ENCODE results near the gene PRPH2.

Gene PRPH2, protein sequence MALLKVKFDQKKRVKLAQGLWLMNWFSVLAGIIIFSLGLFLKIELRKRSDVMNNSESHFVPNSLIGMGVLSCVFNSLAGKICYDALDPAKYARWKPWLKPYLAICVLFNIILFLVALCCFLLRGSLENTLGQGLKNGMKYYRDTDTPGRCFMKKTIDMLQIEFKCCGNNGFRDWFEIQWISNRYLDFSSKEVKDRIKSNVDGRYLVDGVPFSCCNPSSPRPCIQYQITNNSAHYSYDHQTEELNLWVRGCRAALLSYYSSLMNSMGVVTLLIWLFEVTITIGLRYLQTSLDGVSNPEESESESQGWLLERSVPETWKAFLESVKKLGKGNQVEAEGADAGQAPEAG

DNA sequence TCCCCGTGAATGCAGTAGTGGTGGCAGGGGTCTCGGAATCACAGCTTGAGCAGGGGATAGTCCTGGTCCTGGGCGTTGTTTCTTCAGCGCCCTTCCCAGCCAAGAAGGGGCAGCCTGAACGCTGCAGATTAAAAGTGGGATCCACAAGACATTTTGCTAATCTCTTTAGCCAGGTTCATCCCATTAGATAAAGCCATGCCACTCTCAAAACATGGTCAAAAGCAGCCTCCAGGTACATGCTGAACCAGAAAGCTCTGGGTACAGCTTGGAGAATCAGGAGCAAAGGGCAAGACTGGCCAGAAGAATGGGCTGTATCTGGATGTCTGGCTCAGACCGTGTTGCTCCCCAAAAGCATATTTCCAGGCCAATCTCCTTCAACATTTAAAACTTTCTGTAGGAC is at the start of gene PRPH2:
Gene PRPH2, minus strand, starts transcription at position 101 of the 400 bp plus-strand sequence. CDS start 263 bp downstream, outside the sequence.
- no peak for DNase-seq

DNA sequence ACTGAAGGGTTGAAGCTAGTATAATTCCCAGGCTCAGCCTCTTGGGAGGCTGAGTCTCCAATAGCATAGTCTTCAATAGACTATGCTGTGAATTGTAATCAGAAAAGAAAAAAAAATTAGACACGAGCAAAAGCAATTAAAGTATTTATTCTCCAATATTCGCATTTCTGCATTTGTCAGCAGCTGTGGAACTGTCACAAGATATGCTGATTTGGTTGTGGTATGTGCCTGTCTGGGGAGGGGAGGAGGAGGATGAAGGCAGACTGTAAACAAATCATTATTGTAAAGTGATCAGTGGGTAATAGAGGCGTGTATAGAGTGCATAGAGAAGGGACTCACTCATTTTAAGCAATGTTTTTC is 49.3 kb upstream of the PRPH2 start:
- DNase-seq = no peak

DNA sequence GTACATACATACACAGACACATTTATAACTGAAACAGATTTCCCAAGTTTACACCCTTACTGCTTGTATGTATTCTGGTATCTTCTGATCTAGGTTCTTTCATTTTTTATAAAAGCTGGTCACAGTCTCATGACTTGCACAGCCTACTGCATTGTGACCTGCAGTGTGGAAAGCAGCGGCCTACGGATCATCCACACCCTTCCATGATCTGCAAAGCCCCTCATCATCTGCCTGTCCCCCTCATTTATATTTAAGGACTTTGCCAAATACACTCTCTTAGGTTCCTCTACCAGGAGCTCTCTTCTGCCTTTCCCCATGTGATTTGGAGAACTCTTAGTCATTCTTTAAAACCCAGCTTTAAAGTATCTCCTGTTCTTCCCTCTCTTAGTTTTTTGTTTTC is 47.4 kb upstream of the PRPH2 start:
- DNase-seq = no peak

DNA sequence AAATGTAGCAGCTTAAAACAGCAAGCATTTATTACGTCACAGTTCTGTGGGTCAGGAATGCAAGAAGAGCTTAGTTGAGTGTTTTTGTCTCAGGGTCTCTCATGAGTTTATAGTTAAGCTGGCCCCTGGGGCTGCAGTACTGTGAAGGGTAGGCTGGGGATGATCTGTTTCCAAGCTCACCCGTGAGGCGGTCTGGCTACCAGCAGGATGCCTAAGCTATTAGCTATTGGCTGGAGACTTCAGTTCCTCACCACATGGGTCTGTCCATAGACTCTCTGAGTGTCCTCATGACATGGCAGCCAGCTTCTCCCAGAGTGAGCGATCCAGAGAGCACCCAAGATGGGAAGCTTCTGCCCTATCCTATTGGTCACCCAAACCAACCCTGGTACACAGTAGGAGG is 46.7 kb upstream of the PRPH2 start:
- no peak for DNase-seq

DNA sequence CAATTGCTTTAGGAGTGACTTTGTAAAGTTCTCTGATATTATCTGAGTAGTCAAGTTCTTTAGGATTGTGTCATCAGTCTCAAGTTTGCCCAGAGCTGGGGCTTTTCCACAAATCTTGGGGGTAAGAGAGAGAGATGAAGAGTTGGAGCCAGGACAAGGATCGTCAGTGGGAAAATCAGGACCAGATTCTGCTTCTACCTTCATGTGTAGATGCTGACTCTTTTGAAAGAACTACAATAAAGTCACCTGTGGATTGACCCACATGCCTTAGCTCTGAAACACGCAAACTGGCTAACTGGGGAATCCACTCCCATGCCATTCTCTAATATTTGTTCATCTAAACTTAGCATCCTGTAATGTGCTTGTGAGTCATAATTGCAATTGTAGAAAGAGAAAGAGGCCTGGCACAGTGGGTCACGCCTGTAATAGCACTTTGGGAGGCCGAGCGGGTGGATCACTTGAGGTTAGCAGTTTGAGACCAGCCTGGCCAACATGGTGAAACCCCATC is 43.8 kb upstream of the PRPH2 start:
- DNase-seq = no peak

DNA sequence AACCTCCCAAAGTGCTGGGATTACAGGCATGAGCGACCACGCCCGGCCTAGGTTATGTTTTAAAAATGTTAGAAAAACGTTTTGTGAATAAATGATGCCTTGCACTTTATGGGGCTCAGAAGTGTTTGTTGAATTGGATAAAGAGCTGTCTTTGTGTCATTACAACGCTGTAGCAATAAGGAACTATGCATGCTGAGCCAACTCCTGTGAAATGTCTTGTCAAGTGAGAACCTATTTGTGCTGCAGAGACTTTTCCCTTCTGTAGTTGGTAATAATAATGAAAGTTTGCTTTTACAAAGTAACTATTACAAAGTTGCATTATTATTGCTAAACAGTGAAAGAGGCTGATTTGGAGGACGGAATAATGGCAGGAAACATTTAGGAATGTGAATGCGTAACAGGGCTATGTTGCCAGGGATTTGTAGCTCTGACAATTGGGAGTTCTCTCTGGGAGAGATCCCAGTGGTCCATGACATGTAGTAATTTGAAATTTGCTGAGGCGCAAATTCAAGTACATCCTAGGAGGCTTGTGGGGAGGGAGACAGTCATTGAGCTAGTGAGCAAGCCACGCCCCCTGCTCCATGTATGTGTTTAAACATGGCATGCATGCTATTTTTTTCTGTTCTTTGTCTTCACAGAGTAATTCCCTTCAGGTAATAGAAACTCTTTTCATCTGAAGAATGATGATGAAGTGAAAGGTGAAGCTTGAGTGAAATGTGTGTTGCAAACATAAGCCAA is 42.7 kb upstream of the PRPH2 start:
- DNase-seq = no peak

DNA sequence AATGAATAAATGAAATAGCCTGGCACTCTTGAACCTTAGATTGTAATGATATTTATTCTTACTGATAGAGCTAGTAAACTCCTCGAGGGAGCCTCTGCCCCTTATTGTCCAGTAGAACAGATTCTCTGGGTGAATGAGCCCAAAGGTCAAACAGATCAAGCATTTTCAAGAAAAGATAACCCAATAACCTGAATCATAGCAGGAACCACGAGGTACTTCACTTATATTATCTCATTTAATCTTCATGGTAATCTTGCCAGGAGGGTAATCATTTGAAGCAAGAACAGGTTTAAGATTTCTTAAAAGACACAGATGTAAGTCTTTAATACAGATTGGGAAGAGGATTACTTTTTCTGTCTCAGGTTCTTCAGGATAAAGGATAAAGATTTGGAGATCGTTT is 40.6 kb upstream of the PRPH2 start:
- no peak for DNase-seq

DNA sequence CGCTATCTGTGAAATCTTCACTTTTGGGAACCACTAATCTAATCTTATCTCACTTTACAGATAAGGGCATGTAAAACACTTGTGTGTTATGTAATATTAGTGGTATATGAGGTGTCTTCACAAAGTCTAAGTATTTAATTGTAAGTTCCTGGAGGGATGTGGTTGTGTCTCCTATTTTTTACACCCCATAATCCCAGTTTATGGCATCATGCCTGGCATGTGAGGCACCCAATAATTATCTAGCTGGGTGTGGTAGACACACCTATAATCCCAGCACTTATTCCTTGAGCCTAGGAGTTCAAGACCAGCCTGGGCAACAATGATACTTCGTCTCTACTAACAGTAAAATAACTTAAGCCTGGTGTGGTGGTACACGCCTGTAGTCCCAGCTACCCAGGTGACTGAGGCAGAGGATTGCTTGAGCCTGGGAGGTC is 40.0 kb upstream of the PRPH2 start:
- no peak for DNase-seq

DNA sequence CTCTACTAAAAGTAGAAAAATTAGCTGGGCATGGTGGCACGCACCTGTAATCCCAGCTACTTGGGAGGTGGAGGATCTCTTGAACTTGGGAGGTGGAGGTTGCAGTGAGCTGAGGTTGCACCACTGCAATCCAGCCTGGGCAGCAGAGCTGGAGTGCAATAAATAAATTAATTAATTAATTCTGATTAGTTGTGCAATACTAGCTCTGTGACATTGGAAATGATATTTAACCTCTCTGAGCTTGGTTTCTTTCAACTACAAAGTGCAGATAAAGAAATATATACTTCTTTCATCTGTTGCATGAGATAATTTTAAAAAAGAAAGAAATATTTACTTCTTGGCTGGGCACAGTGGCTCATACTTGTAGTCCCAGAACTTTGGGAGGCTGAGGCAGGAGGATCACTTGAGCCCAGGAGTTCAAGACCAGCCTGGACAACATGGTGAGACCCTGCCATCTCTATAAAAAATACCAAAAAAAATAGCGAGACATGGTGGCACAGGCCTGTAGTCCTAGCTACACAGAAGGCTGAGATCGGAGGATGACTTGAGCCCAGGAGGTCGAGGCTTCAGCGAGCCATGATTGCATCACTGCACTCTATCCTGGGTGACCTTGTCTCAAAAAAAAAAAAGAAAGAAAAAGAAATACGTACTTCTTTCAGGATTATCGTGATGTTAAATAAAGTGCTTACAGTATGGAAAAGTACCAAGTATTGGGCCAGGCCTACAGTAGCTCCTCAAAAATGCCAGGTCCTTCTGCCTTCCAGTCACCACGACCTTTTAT is 39.1 kb upstream of the PRPH2 start:
- no peak for DNase-seq

DNA sequence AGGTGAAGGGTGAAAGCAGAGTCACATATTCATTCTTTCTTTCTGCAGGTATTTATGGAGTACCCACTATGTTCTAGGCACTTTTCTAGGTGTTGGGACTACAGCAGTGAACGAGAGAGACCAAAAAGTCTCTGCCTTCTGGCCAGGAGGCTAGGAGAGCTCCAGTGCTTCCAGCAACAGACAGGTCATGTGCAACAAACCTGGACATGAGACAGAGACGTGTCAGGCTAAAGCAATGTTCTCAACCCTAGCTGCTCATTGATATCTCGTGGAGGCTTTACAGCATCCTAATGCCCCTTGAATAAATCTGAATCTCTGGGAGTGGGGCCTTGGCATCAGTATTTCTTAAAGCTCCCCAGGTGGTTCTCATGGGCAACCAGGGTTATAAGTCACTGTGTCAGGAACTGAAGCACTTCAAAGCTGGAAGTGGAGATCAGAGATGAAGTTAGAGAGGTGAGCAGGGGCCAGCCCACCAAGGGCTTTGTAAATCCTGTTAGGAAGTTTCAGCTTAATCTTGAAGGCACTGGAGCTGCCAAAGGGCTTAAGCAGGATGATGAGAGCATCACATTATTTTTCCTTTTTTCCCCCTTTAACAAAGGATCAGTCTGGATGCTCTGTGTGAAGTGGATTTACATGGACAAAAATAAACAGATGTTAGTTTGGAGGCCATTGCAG is 36.5 kb upstream of the PRPH2 start:
- DNase-seq = no peak

DNA sequence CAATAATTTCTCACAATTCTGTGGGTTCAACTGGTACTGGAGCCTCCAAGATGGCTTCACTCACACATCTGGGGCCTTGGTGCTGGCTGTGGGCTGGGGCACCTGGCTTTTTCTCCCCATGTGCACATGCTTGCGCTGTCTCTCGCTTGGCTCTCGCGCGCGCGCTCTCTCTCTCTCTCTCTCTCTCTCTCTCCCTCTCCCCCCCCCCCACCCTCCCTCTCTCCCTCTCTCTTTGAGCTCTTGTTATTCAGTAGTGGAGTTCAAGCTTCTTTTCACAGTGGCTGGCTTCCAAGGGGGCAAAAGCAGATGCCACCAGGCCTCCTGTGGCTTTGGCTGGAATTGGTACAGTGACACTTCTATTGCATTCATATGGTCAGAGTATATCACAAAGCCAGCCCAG is 34.3 kb upstream of the PRPH2 start:
- DNase-seq = peak in 4 of 14 donors; percentile 7 to 26 (median 20)

DNA sequence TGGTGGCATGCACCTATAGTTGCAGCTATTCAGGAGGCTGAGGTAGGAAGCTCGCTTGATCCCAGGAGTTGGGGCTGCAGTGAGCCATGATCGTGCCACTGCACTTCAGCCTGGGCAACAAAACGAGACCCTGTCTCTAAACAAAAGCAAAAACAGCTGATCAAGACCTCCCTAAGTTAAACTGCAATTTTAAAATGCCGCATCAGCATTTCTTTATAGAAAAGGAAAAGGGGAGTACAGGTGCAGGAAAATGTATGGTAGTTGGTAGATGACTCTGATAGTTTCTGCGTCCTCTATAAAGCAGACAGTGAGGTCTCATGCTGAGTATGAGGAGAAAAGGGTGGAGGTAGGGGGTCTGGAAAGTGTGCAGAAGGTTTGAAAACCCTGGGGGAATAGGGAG is 32.4 kb upstream of the PRPH2 start:
- no peak for DNase-seq

DNA sequence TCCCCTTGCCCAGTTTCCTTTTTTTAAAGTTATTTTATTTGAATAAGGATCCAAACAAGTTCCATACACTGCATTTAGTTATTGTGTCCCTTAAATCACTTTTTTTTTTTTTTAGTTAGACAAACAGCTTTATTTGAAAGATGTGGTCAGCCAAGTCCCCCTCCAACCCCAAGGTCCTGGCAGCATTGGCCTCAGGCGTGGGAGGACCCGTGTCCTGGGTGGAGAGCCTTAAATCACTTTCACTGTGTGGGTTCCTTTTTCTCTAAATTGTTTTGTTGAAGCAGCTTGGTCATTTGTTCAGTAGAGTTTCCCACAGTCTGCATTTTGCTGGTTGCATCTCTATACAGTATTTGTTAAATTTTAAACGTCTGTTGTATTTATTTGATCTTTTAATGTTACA is 28.7 kb upstream of the PRPH2 start:
- DNase-seq = no peak

DNA sequence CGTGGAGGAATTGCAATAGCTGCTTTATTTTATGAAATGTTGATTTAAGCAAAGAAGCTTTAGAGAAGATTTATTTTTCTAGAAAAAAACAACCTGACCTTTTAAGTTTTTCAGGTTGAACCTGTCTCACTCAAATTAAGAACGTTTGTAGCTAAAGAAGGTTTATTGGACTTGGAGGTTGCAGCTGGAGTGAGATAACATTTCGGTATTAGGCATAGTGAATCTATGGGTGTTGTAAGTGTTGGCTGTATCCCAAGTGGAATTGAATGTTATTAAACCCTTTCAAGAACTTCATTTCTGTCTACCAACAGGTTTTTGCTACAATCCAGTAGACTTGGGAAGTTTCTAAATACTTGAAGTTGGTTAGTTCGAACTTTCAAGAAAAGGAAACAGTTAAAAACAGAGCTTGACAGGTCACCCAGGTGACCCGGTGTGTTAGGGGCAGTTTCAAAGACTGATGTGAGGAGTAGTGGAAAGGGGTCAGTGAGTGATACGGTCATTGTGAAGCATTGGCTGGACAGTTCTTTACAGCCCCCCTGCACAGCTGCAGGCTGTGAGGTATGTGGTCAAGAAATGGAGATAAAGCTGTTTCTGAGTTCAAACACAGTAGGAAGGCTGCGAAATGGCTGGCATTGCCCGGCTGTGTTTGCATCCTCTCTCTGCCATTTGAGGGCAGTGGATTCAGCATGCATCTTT is 26.0 kb upstream of the PRPH2 start:
- DNase-seq = peak in 3 of 14 donors; percentile 2 to 15 (median 6)

DNA sequence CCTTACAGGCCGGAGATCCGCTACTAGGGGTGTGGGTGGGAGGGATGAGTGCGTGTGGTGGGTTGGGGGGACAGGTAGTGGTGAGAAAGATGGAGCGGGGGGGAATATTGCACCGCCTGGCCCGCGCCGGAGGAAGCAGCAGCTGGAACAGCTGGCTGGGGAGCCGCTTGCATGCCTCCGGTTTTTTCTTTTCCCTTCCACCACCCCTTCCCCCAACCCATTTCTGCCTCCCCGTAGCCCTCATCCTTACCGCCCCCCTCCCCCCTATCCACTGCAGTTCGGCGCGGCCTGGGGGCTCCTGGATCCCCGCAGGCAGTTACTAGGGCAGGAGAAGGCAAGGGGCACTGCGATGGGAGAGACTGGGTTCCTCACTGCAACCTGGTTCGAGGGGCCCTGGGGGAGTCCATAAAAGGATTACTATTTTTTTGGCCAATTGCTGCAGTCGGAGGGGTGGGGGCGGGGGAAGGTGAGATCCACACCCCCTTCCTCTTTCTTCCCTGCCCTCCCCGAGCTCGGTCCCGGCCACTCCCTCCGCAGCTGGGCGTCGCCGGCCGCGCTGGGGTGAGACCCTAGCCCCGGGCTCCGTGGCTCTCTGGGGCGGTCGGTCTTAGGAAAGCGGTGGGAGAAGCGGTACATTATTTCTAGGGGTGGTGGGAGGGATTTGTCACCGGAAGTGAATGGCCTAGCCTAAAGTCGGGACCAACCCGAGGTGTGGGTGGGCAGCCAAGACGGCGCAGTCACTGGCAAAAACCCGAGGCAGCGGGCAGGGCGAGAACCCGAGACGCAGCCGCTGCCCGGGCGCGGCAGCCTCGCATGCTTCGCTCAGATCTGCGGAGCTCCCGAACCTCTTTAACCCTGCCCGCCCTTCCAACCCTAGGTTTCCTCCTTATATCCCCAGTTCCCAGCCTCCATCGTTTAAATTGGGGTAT is 24.3 kb upstream of the PRPH2 start:
- DNase-seq = peak; percentile 29 to 84 (median 73)

DNA sequence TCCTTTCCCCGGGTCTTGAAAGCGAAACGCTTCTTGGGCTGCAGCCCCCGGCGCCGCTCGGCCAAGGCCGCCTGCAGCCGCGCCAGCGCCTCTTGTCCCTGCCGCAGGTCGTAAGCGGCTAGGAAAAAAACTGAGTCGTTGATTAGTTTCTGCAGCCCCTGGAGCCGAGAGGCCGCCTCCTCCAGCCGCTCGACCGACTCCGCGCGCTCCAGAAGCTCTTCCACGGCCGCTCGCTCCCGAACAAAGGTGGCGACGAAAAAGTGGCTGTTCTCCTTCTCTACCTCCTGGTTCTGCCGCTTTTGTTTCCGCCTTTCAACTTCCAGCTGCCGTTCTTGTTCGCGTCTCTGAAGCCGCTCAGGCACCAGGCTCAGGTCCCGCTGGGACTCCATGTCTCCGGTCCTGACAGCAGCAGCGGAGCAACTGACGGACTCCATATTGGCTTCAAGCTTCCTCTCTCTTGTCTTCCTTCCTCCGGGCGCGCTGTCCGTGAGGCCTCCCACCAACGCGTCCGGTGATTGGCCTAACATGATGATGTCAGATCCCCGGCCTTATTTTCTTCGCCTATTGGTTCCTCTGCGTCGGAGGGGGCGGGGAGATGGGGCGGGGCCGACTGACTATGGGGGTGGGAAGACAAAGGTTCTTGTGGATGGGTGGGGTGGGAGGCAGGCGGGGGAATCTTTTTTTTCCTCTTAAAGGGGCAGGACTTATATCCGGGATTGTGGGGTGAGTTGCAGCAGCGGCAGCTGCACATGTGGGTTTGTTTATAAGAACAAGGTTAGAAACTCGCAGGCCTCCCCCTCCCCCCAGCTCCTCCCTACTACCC is 23.5 kb upstream of the PRPH2 start, which contains the start of gene TBCC:
Gene TBCC, minus strand, starts transcription at position 464 of the 823 bp plus-strand sequence. Its CDS starts 30 bp downstream, at position 434.
- DNase-seq = peak; percentile 86 to 100 (median 96)

DNA sequence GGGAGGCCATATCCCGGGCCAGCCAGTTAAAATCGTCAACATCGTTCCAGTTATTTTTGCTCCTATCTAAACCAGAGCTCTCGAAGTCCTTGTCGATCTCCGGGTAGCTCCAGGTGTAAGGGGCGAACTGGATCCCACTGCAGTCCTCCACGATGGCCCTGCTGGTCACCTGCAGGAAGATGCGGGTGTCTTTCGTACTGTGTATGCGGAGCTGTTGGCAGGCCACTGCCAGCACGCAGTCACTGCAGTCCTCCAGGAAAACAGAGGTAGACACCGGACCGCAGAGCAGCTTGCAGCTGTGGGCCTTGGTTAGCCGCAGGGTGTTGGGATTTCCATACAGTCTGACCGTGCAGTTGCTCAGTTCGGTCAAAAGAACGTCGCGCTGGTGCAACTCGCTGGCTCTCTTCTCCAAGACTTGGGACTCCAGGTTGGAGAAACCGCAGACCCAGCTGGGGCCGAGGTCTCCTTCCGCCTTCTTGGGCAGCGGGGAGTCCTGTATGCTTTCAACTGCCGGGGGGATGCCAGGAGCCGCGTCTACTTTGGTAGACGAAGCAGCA is 22.8 kb upstream of the PRPH2 start:
- peak in 6 of 14 donors; percentile 14 to 59 (median 29) for DNase-seq

DNA sequence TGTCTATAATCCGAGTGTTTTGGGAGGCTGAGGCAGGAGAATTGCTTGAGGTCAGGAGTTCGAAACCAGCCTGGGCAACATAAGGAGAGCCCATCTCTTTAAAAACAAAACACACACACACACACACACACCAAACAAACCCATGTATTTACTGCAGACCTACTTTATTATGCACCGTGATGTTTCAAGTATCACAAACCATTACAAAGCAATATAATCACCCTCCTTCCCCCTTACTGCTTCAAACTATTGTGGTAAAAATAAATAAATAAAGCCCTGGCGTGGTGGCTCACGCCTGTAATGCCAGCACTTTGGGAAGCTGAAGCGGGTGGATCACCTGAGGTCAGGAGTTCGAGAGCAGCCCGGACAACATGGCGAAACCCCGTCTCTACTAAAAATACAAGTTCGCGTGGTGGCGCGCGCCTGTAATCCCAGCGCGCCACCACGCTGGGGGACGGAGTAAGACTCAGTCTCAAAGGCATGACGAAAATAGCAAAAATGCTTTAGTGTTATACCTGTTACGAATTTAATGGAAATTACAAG is 22.0 kb upstream of the PRPH2 start:
- DNase-seq = no peak
